ENCODE measurements around the gene COPS4.

- TF ChIP-seq EZH2 (IDR thresholded peaks at IDR 0.05), result no peak
- TF ChIP-seq POLR2AphosphoS5 (IDR thresholded peaks at IDR 0.05; ENCODE audit: borderline replicate concordance, low read depth, low read length), result no peak
Observed at GRCh38 chr4:83025563-83025962, 9.4 kb upstream of the COPS4 start.
